K562 (cell line): ENCODE results near the gene UBXN11. TPM values are rescaled to one million over a fixed set of nuclear protein-coding genes. Genes with fewer than 3 reads are reported as not detected.

ENCODE experiments used
- CSDE1 ChIP-seq, 2 experiments: fragments of 450-650 bp; IDR thresholded peaks; 2 replicates each; pipeline ENCODE4 v1.6.1; 2016; ENCODE audit warnings: mild to moderate bottlenecking in 1 of 2
- ID3 ChIP-seq, 2 experiments: fragments of 250-450 bp in 1 of 2; fragments of 450-650 bp in 1 of 2; sonication (Bioruptor Pico) in 1 of 2; IDR thresholded peaks; 2 replicates each; pipeline versions ENCODE4 v1.6.1 to v1.8.0; 2016 to 2021; ENCODE audit warnings: mild to moderate bottlenecking in 2 of 2, moderate library complexity in 2 of 2, missing compliant biosample characterization in 1 of 2, missing genetic modification characterization in 1 of 2
- NR1H2 ChIP-seq: sonication (generic); formaldehyde crosslinking; IDR thresholded peaks from 2 replicates; pipeline ENCODE4 v1.4.0; 2020; ENCODE audit warnings: mild to moderate bottlenecking, missing genetic modification reagents
- PBX2 ChIP-seq, 2 experiments: IDR thresholded peaks in 1 of 2; conservative IDR thresholded peaks in 1 of 2; 2 replicates each; pipeline ENCODE4 v1.6.1; 2016; ENCODE audit warnings: low read depth in 2 of 2, mild to moderate bottlenecking in 1 of 2, missing compliant biosample characterization in 1 of 2, missing genetic modification characterization in 1 of 2, moderate library complexity in 1 of 2
- polyA plus RNA-seq, 8 experiments: library from polyadenylated mRNA; depleted of rRNA in 4 of 8; stranded (reverse) in 5 of 8; unstranded in 3 of 8; fragments of >200 nt; fragmentation: Nextera tagmentation in 2 of 8; fragmentation: Illumina TruSeq in 1 of 8; extraction: Ambion mirVana in 2 of 8; extraction: Trizol in 1 of 8; gene quantifications; 2 replicates each; pipeline versions ENCODE4 v1.2.1 to v1.2.3, GENCODE V29; 2011 to 2014; ENCODE audit warnings: inconsistent platforms in 1 of 8, missing spikeins in 1 of 8
- total RNA-seq, 7 experiments: library from RNA; depleted of rRNA in 6 of 7; stranded (reverse); fragments of >200 nt in 6 of 7; fragmentation: Illumina TruSeq in 2 of 7; extraction: Trizol in 2 of 7; gene quantifications; 2 replicates each; pipeline versions ENCODE4 v1.2.1 to v1.2.3, GENCODE V29; 2011 to 2021; ENCODE audit warnings: low replicate concordance in 1 of 7
- TF ChIP-seq, protein P1 (sequence below): sonication (generic); formaldehyde crosslinking; IDR thresholded peaks from 2 replicates; pipeline ENCODE4 v1.8.1; 2023; ENCODE audit warnings: missing genetic modification reagents, mild to moderate bottlenecking, borderline replicate concordance

UBXN11 gene
- total and polyA plus RNA-seq, 9 of the 15 experiments (the other 6 are each of a cell fraction or from before 2014, with no cell fraction given), result 0.48 to 34.3 (median 11.3) TPM

- TF ChIP-seq, protein P1, sequence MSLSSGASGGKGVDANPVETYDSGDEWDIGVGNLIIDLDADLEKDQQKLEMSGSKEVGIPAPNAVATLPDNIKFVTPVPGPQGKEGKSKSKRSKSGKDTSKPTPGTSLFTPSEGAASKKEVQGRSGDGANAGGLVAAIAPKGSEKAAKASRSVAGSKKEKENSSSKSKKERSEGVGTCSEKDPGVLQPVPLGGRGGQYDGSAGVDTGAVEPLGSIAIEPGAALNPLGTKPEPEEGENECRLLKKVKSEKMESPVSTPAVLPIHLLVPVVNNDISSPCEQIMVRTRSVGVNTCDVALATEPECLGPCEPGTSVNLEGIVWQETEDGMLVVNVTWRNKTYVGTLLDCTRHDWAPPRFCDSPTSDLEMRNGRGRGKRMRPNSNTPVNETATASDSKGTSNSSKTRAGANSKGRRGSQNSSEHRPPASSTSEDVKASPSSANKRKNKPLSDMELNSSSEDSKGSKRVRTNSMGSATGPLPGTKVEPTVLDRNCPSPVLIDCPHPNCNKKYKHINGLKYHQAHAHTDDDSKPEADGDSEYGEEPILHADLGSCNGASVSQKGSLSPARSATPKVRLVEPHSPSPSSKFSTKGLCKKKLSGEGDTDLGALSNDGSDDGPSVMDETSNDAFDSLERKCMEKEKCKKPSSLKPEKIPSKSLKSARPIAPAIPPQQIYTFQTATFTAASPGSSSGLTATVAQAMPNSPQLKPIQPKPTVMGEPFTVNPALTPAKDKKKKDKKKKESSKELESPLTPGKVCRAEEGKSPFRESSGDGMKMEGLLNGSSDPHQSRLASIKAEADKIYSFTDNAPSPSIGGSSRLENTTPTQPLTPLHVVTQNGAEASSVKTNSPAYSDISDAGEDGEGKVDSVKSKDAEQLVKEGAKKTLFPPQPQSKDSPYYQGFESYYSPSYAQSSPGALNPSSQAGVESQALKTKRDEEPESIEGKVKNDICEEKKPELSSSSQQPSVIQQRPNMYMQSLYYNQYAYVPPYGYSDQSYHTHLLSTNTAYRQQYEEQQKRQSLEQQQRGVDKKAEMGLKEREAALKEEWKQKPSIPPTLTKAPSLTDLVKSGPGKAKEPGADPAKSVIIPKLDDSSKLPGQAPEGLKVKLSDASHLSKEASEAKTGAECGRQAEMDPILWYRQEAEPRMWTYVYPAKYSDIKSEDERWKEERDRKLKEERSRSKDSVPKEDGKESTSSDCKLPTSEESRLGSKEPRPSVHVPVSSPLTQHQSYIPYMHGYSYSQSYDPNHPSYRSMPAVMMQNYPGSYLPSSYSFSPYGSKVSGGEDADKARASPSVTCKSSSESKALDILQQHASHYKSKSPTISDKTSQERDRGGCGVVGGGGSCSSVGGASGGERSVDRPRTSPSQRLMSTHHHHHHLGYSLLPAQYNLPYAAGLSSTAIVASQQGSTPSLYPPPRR (CRISPR knock-in tag), result peak; percentile 79
- TF ChIP-seq NR1H2 (no peak), ID3 (CRISPR knock-in tag; IDR thresholded peaks at IDR 0.05) (no peak), ID3 (tag; IDR thresholded peaks at IDR 0.05) (peak; percentile 90), CSDE1 (IDR thresholded peaks at IDR 0.05) (no peak), PBX2 (CRISPR knock-in tag; IDR thresholded peaks at IDR 0.05; ENCODE audit: low read depth) (no peak), PBX2 (tag; conservative IDR thresholded peaks at IDR 0.05; ENCODE audit: low read depth) (peak; percentile 28; the same call in 1 of the 2 replicates)
Measured at GRCh38 chr1:26287033-26287711, 19.3 kb downstream of the UBXN11 start (continued).
